Fibroblast of villous mesenchyme (primary cell): ENCODE results near the gene EML1. TPM values are rescaled to one million over a fixed set of nuclear protein-coding genes. Genes with fewer than 3 reads are reported as not detected.

Source experiments
- DNase-seq: peaks from one replicate; pipeline ENCODE4 v3.0.0-alpha.2; 2010; ENCODE audit warnings: low read depth
- H3K4me3 ChIP-seq: 2 replicates; pipeline ENCODE4 v1.5.1; 2011; ENCODE audit warnings: low read depth, mild to moderate bottlenecking, low read length
- CTCF ChIP-seq: IDR thresholded peaks from 2 replicates; pipeline ENCODE4 v1.5.1; 2012; ENCODE audit warnings: low read depth, mild to moderate bottlenecking, low read length; ENCODE audit not compliant: insufficient read depth
- total RNA-seq: library from RNA; depleted of rRNA; stranded (reverse); fragments of >200 nt; gene quantifications from 2 replicates; pipeline ENCODE4 v1.2.3, GENCODE V29; 2012

Gene EML1
- total RNA-seq, 1 donor: 34.5 TPM

GRCh38 chr14:99860219-99860618, 67.0 kb downstream of the EML1 start:
- no peak for TF ChIP-seq CTCF
- no peak overlapping the region for H3K4me3 ChIP-seq
- DNase-seq: no peak

- H3K4me3 ChIP-seq: no peak overlapping the region
- no peak for DNase-seq
- TF ChIP-seq CTCF: no peak
Measured at GRCh38 chr14:99862136-99862535, 68.9 kb downstream of the EML1 start.

GRCh38 chr14:99863059-99863458, 69.8 kb downstream of the EML1 start:
- TF ChIP-seq CTCF: no peak
- DNase-seq: no peak
- no peak overlapping the region for H3K4me3 ChIP-seq

- H3K4me3 ChIP-seq: no peak overlapping the region
- TF ChIP-seq CTCF: no peak
- no peak for DNase-seq
Measured at GRCh38 chr14:99865408-99865807, 72.2 kb downstream of the EML1 start.

- TF ChIP-seq CTCF: no peak
- DNase-seq: no peak
- no peak overlapping the region for H3K4me3 ChIP-seq
Measured at GRCh38 chr14:99870617-99871016, 77.4 kb downstream of the EML1 start.

- DNase-seq: no peak
- no peak overlapping the region for H3K4me3 ChIP-seq
- TF ChIP-seq CTCF: no peak
Measured at GRCh38 chr14:99871771-99872170, 78.6 kb downstream of the EML1 start.

GRCh38 chr14:99872786-99873440, 79.7 kb downstream of the EML1 start:
- no peak for DNase-seq
- TF ChIP-seq CTCF: no peak
- H3K4me3 ChIP-seq: no peak overlapping the region
